Right atrium auricular region (tissue), 2 donors: Measurements from ENCODE around the gene ESYT3. TPM values are rescaled to one million over a fixed set of nuclear protein-coding genes. Genes with fewer than 3 reads are reported as not detected.

Experiments used
- DNase-seq: peaks from one replicate; pipeline ENCODE4 v3.0.0-alpha.2; 2019; ENCODE audit warnings: low spot score
- H3K27ac ChIP-seq, 2 donors: fragments of 200-600 bp; sonication (generic); 1 replicate in 1 of 2; 2 replicates in 1 of 2; pipeline ENCODE4 v1.5.1; 2016 to 2019
- H3K27me3 ChIP-seq, 2 donors: fragments of 200-600 bp; sonication (generic); one replicate each; pipeline versions ENCODE4 v1.5.1 to v1.6.0; 2017 to 2019
- H3K36me3 ChIP-seq: fragments of 200-600 bp; sonication (generic); one replicate; pipeline ENCODE4 v1.5.1; 2016
- H3K4me1 ChIP-seq, 2 donors: fragments of 200-600 bp; sonication (generic); one replicate each; pipeline versions ENCODE4 v1.5.1 to v1.6.0; 2017 to 2019
- H3K4me3 ChIP-seq, 2 donors: fragments of 200-600 bp; sonication (generic); 1 replicate in 1 of 2; 2 replicates in 1 of 2; pipeline ENCODE4 v1.5.1; 2017 to 2019; ENCODE audit warnings: mild to moderate bottlenecking in 1 of 2, moderate library complexity in 1 of 2
- H3K9me3 ChIP-seq, 2 donors: fragments of 200-600 bp; sonication (generic); one replicate each; pipeline ENCODE4 v1.5.1; 2019
- CTCF ChIP-seq, 2 donors: fragments of 200-600 bp; sonication (generic); IDR thresholded peaks; one replicate each; pipeline ENCODE4 v1.5.1; 2019; ENCODE audit warnings: antibody characterized with exemption in 2 of 2
- total RNA-seq, 2 donors: library from RNA; depleted of rRNA; stranded (reverse); fragments of >200 nt; gene quantifications; one replicate each; pipeline ENCODE4 v1.1.0, GENCODE V29; 2016

ESYT3 gene
- total RNA-seq, 2 donors from 2014 or later: 1.6 to 2.6 TPM

GRCh38 chr3:138405001-138405400 is 29.4 kb upstream of the ESYT3 start:
- Histone ChIP-seq H3K27me3 (no peaks in the 10 kb centered on the region), H3K4me3 (no peak overlapping the region), H3K36me3 (peaks cover 58% of the 10 kb centered on the region), H3K9me3 (no peaks in the 10 kb centered on the region), H3K4me1 (peaks cover 0 to 8% of the 10 kb centered on the region in 2 donors), H3K27ac (no peak overlapping the region)
- no peak for TF ChIP-seq CTCF (IDR thresholded peaks at IDR 0.05)
- no peak for DNase-seq

GRCh38 chr3:138405486-138405885 is 28.9 kb upstream of the ESYT3 start:
- Histone ChIP-seq H3K4me3 (no peak overlapping the region), H3K36me3 (peaks cover 53% of the 10 kb centered on the region)
- TF ChIP-seq CTCF (IDR thresholded peaks at IDR 0.05): no peak

GRCh38 chr3:138406606-138407005 is 27.8 kb upstream of the ESYT3 start:
- no peak for TF ChIP-seq CTCF (IDR thresholded peaks at IDR 0.05)
- Histone ChIP-seq H3K27me3 (no peaks in the 10 kb centered on the region), H3K27ac (no peak overlapping the region), H3K4me1 (peaks cover 0 to 8% of the 10 kb centered on the region in 2 donors), H3K9me3 (no peaks in the 10 kb centered on the region), H3K36me3 (peaks cover 42% of the 10 kb centered on the region), H3K4me3 (no peak overlapping the region)
- DNase-seq: no peak

More at GRCh38 chr3:138405486-138405885, 28.9 kb upstream of the ESYT3 start:
- H3K27me3 ChIP-seq: no peaks in the 10 kb centered on the region
- DNase-seq: no peak
- no peak overlapping the region for H3K27ac ChIP-seq
- no peaks in the 10 kb centered on the region for H3K9me3 ChIP-seq
- H3K4me1 ChIP-seq: peaks cover 0 to 8% of the 10 kb centered on the region in 2 donors

GRCh38 chr3:138407236-138407907 is 27.0 kb upstream of the ESYT3 start:
- peaks cover 35% of the 10 kb centered on the region for H3K36me3 ChIP-seq
- no peak for DNase-seq
- H3K9me3 ChIP-seq: no peaks in the 10 kb centered on the region
- peaks cover 0 to 9% of the 10 kb centered on the region in 2 donors for H3K4me1 ChIP-seq
- H3K27ac ChIP-seq: peak overlapping the region in 1 of 2 donors; percentile 2
- no peak for TF ChIP-seq CTCF (IDR thresholded peaks at IDR 0.05)
- H3K27me3 ChIP-seq: no peaks in the 10 kb centered on the region
- no peak overlapping the region for H3K4me3 ChIP-seq

GRCh38 chr3:138408751-138409570 is 25.5 kb upstream of the ESYT3 start:
- peaks cover 0 to 20% of the 10 kb centered on the region in 2 donors for H3K4me1 ChIP-seq
- peaks cover 19% of the 10 kb centered on the region for H3K36me3 ChIP-seq
- H3K27ac ChIP-seq: peak overlapping the region in 1 of 2 donors; percentile 6
- TF ChIP-seq CTCF (IDR thresholded peaks at IDR 0.05): no peak
- no peaks in the 10 kb centered on the region for H3K9me3 ChIP-seq
- H3K27me3 ChIP-seq: no peaks in the 10 kb centered on the region
- no peak overlapping the region for H3K4me3 ChIP-seq
- no peak for DNase-seq
